Stimulated activated CD4-positive, alpha-beta T cell treated with anti-CD3 and anti-CD28 coated beads, Interleukin-2, amount 100 ng/mL, for 4 hours (primary cell): ENCODE results near the gene LPGAT1.
"Not testable (repeated sequence)": the region's sequence is repeated elsewhere in the genome, so short reads cannot be mapped to it uniquely, and the experiment has no call there.

ENCODE experiments used
- DNase-seq: peaks from one replicate; pipeline ENCODE4 v3.0.0-alpha.2; 2020; ENCODE audit warnings: low read depth

Gene LPGAT1

GRCh38 chr1:211705467-211706091 is 125.0 kb downstream of the LPGAT1 start:
- DNase-seq, result no peak

- DNase-seq, result no peak
These were observed 126.0 kb downstream of the LPGAT1 start for GRCh38 chr1:211704543-211704942.

DNA sequence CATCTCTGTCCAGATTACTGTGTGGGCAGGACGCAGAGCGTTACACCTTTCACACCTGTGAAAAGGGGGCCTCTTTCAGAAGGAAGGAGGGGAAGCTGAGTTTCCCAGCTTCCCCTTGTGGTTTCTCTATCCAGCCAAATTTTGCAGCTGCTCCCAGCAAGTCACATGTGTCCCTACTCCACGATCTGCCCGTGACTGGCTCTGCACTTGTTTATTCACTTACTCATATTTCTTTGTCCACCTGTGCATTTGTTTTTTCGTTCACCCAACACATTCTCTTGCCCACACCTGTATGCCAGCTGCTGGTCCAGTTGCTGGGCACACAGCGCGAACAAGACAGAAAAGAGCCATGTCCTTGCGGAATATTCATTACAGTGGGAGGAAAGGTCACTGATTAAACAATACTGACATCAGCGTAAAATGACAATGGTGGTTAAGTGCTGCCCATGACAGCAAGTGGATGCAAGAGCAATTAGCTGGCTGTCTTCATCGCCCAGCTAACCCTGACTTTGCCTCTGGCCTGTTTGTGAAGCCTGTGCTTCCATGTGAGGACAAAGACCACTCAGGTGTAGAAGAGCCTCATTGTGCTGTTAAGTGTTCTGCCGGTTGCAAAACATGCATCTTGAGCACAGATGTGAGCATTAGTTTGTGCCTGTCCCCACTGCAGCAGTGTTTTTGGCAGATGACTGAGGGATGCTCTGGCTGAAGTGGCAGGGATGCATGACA is 126.6 kb downstream of the LPGAT1 start:
- DNase-seq, result no peak

DNA sequence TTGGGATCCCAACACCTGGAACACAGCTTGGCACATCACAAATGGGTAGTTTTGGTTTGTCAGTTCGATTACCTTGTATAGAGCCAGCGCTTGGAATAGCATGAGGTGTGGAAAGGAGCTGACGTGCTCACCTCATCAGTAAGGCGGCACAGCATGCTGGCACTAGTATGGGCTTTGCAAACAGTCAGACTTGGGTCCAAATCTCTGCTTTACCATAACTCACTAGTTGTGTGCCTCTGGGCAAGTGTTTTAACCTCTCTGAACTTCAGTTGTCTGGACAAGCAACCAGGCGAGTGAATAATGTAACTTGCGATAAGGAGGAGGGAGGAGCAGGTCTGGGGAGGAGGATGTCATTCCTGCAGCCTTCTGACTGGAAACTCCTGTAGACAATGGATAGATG is 128.8 kb downstream of the LPGAT1 start:
- DNase-seq, result no peak

GRCh38 chr1:211699059-211699458 is 131.5 kb downstream of the LPGAT1 start:
- no peak for DNase-seq

DNA sequence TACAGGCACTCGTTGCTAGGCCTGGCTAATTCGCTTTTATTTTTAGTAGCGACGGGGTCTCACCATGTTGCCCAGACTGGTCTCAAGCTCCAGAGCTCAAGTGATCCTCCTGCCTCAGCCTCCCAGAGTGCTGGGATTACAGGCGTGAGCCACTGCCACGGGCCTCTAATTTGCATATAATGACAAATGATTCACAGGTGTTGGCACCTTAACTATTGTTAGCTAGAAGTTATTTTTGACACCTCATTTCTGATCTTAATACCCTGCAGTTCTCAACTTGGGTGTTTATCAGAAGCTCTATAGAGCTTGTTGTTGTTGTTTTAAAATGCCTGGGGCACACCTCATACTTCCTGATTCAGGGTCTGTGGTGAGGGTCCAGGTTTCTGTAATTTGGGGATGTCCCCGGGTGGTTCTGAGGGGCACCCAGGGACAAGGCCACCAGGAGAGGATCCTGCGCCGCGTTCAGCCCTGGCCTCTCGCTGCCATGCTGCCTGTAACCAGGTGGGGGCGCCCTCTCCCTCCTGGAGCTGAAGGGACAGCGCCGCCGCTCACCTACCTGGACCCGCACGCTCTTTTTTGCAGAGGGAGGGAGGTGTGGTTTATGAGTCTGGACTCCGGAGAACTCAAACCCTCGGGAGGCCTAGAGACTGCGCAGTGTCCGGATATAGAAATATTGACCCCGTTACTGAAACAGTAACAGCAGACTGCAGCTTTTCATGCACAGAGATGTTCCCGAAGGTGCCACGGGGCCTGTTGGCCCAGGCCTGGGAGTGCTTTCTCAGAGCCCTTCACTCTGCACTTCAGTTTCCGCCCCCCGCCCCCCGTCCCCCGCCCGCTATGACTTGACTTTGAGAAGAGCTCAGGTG is 132.2 kb downstream of the LPGAT1 start:
- DNase-seq, result peak; percentile 57

GRCh38 chr1:211697356-211697755 is 133.2 kb downstream of the LPGAT1 start:
- DNase-seq, result no peak

DNA sequence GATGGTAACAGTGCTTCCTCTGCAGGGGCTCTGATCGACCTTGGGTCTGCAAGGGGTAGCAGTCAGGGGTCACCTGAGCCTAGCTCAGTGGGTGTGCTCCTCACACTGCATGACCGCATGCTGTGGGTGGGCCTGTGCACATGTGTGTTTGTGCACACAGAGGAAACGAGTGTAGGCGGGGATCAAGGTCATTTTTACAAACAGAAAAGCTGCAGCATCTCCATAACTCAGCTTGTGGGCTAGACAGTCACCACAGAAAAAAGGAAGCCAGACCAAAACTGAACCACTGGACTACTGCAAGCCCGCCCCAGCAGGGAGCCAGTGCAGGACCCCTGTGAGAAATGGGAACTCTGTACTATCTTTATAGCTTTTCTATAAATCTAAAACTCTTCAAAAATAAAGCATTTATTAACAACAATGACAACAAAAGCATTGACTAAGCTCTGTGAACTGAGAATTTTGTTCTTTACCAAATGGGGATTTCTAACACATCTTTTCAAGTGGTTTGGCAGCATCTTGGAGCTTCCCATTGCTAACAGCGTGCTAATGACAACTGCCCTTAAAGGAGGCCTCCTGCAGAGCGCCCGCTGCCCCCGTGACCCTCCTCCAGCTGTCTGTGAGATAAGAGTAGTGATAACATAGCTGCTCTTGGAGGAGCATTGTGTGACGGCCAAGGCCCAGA is 135.3 kb downstream of the LPGAT1 start:
- no peak for DNase-seq

GRCh38 chr1:211693911-211694310 is 136.7 kb downstream of the LPGAT1 start:
- not testable (repeated sequence) for DNase-seq
